ENCODE data around the gene IL17REL.

IL17REL gene

GRCh38 chr22:49967706-49968208, 44.8 kb downstream of the IL17REL start:
- H3K27ac ChIP-seq (replicated peaks), result peak overlapping the region; percentile 76
- no peaks in the 10 kb centered on the region for H3K27me3 ChIP-seq (ENCODE audit: insufficient read depth, poor library complexity, severe bottlenecking)
- no peak for DNase-seq (ENCODE audit: low read depth in 1 of 2, low spot score in 1 of 2)
- TF ChIP-seq REST (IDR thresholded peaks at IDR 0.05; ENCODE audit: insufficient replicate concordance, low read depth) (no peak), POLR2AphosphoS5 (IDR thresholded peaks at IDR 0.05; ENCODE audit: low read depth) (no peak), GABPA (IDR thresholded peaks at IDR 0.05; ENCODE audit: low read depth) (no peak), SPI1 (IDR thresholded peaks at IDR 0.05; ENCODE audit: borderline replicate concordance, low read depth) (no peak)
- TF ChIP-seq, protein P1, sequence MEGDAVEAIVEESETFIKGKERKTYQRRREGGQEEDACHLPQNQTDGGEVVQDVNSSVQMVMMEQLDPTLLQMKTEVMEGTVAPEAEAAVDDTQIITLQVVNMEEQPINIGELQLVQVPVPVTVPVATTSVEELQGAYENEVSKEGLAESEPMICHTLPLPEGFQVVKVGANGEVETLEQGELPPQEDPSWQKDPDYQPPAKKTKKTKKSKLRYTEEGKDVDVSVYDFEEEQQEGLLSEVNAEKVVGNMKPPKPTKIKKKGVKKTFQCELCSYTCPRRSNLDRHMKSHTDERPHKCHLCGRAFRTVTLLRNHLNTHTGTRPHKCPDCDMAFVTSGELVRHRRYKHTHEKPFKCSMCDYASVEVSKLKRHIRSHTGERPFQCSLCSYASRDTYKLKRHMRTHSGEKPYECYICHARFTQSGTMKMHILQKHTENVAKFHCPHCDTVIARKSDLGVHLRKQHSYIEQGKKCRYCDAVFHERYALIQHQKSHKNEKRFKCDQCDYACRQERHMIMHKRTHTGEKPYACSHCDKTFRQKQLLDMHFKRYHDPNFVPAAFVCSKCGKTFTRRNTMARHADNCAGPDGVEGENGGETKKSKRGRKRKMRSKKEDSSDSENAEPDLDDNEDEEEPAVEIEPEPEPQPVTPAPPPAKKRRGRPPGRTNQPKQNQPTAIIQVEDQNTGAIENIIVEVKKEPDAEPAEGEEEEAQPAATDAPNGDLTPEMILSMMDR (IDR thresholded peaks at IDR 0.05; ENCODE audit: insufficient read depth, low read length), result no peak
- H3K4me3 ChIP-seq (replicated peaks; ENCODE audit: insufficient read depth, low read length), result no peak overlapping the region

- no peaks in the 10 kb centered on the region for H3K27me3 ChIP-seq (ENCODE audit: insufficient read depth, poor library complexity, severe bottlenecking)
These were observed 45.5 kb downstream of the IL17REL start for GRCh38 chr22:49966774-49967705.

More at GRCh38 chr22:49966774-49967705, 45.5 kb downstream of the IL17REL start:
- no peak for TF ChIP-seq GABPA (IDR thresholded peaks at IDR 0.05; ENCODE audit: low read depth)
- TF ChIP-seq, protein P1 (IDR thresholded peaks at IDR 0.05; ENCODE audit: insufficient read depth, low read length), result no peak
- no peak for TF ChIP-seq REST (IDR thresholded peaks at IDR 0.05; ENCODE audit: insufficient replicate concordance, low read depth)
- TF ChIP-seq POLR2AphosphoS5 (IDR thresholded peaks at IDR 0.05; ENCODE audit: low read depth), result 0 out of 2 replicates have a peak, but pooled peaks have one; percentile 11
- peak; percentile 53; the same call in 1 of the 2 replicates for TF ChIP-seq SPI1 (IDR thresholded peaks at IDR 0.05; ENCODE audit: borderline replicate concordance, low read depth)
- peak overlapping the region; percentile 76 for H3K27ac ChIP-seq (replicated peaks)
- DNase-seq (ENCODE audit: low read depth in 1 of 2, low spot score in 1 of 2), result peak; percentile 76 to 88
- no peak overlapping the region for H3K4me3 ChIP-seq (replicated peaks; ENCODE audit: insufficient read depth, low read length)

Data from HL-60 (cell line).